A549 (cell line): Measurements from ENCODE around the gene MYO1D.

ENCODE experiments used
- CEBPB ChIP-seq, 2 experiments: fragments of >200 bp in 1 of 2; sonication (Bioruptor Twin) in 1 of 2; formaldehyde crosslinking in 1 of 2; IDR thresholded peaks; 2 replicates each; pipeline ENCODE4 v1.6.1; 2012 to 2016
- CHD4 ChIP-seq: fragments of 200-600 bp; sonication (generic); IDR thresholded peaks from 2 replicates; pipeline ENCODE4 v1.6.1; 2016; ENCODE audit warnings: antibody characterized with exemption, mild to moderate bottlenecking, borderline replicate concordance
- EP300 ChIP-seq, 2 experiments: fragments of >200 bp; sonication (Bioruptor Twin); formaldehyde crosslinking; IDR thresholded peaks; 2 replicates in 1 of 2; 3 replicates in 1 of 2; pipeline ENCODE4 v1.6.1; 2016 to 2017
- HDAC2 ChIP-seq: fragments of 200-600 bp; sonication (generic); IDR thresholded peaks from 2 replicates; pipeline ENCODE4 v1.6.1; 2016
- PHF8 ChIP-seq: fragments of 200-600 bp; sonication (generic); IDR thresholded peaks from 2 replicates; pipeline ENCODE4 v1.6.1; 2016; ENCODE audit warnings: low read depth, mild to moderate bottlenecking, antibody characterized with exemption, moderate library complexity, borderline replicate concordance
- POLR2A ChIP-seq: IDR thresholded peaks from 2 replicates; pipeline ENCODE4 v1.6.1; 2012; ENCODE audit warnings: mild to moderate bottlenecking, low read length
- RFX5 ChIP-seq: fragments of 450-650 bp; IDR thresholded peaks from 2 replicates; pipeline ENCODE4 v1.7.1; 2014; ENCODE audit warnings: antibody characterized with exemption, mild to moderate bottlenecking, moderate library complexity
- SREBF2 ChIP-seq: fragments of 450-650 bp; IDR thresholded peaks from 2 replicates; pipeline ENCODE4 v1.6.1; 2014; ENCODE audit warnings: mild to moderate bottlenecking, moderate library complexity
- TF ChIP-seq, protein P1 (sequence below): fragments of >200 bp; sonication (Bioruptor Twin); formaldehyde crosslinking; IDR thresholded peaks from 3 replicates; pipeline ENCODE4 v1.5.1; 2016
- TF ChIP-seq, protein P2 (sequence below): fragments of 150-350 bp; IDR thresholded peaks from 2 replicates; pipeline ENCODE4 v1.6.1; 2014; ENCODE audit warnings: low read depth, mild to moderate bottlenecking, low read length
- TF ChIP-seq, protein P3 (sequence below): fragments of 200-600 bp; sonication (generic); IDR thresholded peaks from 2 replicates; pipeline ENCODE4 v1.6.1; 2016; ENCODE audit warnings: antibody characterized with exemption, mild to moderate bottlenecking, moderate library complexity

DNA sequence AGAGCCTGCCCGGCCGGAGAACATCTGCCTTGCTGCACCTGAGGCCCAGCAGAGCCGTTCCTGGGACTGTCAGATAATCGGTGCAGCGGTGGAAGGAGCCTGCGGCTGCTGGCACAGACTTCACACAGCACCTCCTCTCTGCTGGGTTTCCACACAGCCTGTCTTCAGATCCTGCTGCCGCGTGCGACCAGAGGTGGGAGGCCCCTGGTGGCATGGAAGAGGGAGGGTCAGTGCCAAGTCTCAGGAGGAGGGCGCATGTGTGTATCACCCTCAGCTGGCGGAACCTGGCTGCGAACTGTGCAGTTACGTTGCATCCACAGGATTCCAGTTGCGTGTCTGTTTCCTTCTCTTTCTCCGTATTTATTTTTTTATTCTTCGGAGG lies 386.8 kb downstream of the MYO1D start:
- TF ChIP-seq, protein P1, sequence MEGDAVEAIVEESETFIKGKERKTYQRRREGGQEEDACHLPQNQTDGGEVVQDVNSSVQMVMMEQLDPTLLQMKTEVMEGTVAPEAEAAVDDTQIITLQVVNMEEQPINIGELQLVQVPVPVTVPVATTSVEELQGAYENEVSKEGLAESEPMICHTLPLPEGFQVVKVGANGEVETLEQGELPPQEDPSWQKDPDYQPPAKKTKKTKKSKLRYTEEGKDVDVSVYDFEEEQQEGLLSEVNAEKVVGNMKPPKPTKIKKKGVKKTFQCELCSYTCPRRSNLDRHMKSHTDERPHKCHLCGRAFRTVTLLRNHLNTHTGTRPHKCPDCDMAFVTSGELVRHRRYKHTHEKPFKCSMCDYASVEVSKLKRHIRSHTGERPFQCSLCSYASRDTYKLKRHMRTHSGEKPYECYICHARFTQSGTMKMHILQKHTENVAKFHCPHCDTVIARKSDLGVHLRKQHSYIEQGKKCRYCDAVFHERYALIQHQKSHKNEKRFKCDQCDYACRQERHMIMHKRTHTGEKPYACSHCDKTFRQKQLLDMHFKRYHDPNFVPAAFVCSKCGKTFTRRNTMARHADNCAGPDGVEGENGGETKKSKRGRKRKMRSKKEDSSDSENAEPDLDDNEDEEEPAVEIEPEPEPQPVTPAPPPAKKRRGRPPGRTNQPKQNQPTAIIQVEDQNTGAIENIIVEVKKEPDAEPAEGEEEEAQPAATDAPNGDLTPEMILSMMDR, result no peak
- TF ChIP-seq PHF8 (no peak), RFX5 (no peak), POLR2A (no peak), SREBF2 (no peak), EP300 (IDR thresholded peaks at IDR 0.05) (no peak), HDAC2 (no peak), CHD4 (no peak), CEBPB (IDR thresholded peaks at IDR 0.05) (no peak)
- TF ChIP-seq, protein P2, sequence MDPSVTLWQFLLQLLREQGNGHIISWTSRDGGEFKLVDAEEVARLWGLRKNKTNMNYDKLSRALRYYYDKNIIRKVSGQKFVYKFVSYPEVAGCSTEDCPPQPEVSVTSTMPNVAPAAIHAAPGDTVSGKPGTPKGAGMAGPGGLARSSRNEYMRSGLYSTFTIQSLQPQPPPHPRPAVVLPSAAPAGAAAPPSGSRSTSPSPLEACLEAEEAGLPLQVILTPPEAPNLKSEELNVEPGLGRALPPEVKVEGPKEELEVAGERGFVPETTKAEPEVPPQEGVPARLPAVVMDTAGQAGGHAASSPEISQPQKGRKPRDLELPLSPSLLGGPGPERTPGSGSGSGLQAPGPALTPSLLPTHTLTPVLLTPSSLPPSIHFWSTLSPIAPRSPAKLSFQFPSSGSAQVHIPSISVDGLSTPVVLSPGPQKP, result no peak
- TF ChIP-seq, protein P3, sequence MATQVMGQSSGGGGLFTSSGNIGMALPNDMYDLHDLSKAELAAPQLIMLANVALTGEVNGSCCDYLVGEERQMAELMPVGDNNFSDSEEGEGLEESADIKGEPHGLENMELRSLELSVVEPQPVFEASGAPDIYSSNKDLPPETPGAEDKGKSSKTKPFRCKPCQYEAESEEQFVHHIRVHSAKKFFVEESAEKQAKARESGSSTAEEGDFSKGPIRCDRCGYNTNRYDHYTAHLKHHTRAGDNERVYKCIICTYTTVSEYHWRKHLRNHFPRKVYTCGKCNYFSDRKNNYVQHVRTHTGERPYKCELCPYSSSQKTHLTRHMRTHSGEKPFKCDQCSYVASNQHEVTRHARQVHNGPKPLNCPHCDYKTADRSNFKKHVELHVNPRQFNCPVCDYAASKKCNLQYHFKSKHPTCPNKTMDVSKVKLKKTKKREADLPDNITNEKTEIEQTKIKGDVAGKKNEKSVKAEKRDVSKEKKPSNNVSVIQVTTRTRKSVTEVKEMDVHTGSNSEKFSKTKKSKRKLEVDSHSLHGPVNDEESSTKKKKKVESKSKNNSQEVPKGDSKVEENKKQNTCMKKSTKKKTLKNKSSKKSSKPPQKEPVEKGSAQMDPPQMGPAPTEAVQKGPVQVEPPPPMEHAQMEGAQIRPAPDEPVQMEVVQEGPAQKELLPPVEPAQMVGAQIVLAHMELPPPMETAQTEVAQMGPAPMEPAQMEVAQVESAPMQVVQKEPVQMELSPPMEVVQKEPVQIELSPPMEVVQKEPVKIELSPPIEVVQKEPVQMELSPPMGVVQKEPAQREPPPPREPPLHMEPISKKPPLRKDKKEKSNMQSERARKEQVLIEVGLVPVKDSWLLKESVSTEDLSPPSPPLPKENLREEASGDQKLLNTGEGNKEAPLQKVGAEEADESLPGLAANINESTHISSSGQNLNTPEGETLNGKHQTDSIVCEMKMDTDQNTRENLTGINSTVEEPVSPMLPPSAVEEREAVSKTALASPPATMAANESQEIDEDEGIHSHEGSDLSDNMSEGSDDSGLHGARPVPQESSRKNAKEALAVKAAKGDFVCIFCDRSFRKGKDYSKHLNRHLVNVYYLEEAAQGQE, result no peak
